Neuron (in vitro differentiated cells): ENCODE results near the gene STING1.
"Not testable (repeated sequence)": the region's sequence is repeated elsewhere in the genome, so short reads cannot be mapped to it uniquely, and the experiment has no call there.

Source experiments
- H2AFZ ChIP-seq: one replicate; pipeline ENCODE4 v1.6.1; 2013; ENCODE audit warnings: low read depth, mild to moderate bottlenecking, inconsistent platforms, low read length, moderate library complexity
- H3K27me3 ChIP-seq: one replicate; pipeline ENCODE4 v1.6.1; 2013; ENCODE audit warnings: low read length; ENCODE audit not compliant: insufficient read depth
- H3K36me3 ChIP-seq: one replicate; pipeline ENCODE4 v1.6.1; 2013; ENCODE audit warnings: low read length; ENCODE audit not compliant: insufficient read depth
- H3K4me1 ChIP-seq: one replicate; pipeline ENCODE4 v1.6.1; 2013; ENCODE audit warnings: low read length; ENCODE audit not compliant: insufficient read depth
- H3K4me3 ChIP-seq: 2 replicates; pipeline ENCODE4 v1.5.1; 2013; ENCODE audit warnings: mild to moderate bottlenecking, low read length, moderate library complexity
- H3K9me3 ChIP-seq: one replicate; pipeline ENCODE4 v1.6.1; 2013; ENCODE audit warnings: low read length

The STING1 gene

GRCh38 chr5:139482050-139482889 is at the start of gene STING1:
TSS of gene STING1 (minus strand) at chr5:139482758. CDS start at chr5:139481704, 1,054 bp downstream.
- no peaks in the 10 kb centered on the region for H3K9me3 ChIP-seq
- H2AFZ ChIP-seq: no peak within 1 kb of the TSS
- H3K27me3 ChIP-seq: peaks cover 3% of the 10 kb centered on the region
- H3K36me3 ChIP-seq: no peaks in the 10 kb centered on the region
- H3K4me1 ChIP-seq: no peaks in the 10 kb centered on the region
- no peak within 1 kb of the TSS for H3K4me3 ChIP-seq

- H3K4me3 ChIP-seq: peak overlapping the region; percentile 33
- no peaks in the 10 kb centered on the region for H3K9me3 ChIP-seq
These were observed 49.2 kb upstream of the STING1 start for GRCh38 chr5:139531772-139532169.

GRCh38 chr5:139530079-139530478 is 47.5 kb upstream of the STING1 start:
- not testable (repeated sequence) for H2AFZ ChIP-seq, H3K9me3 ChIP-seq, H3K36me3 ChIP-seq, H3K4me3 ChIP-seq, H3K27me3 ChIP-seq
- H3K4me1 ChIP-seq: peaks cover 26% of the 10 kb centered on the region

More at GRCh38 chr5:139531772-139532169, 49.2 kb upstream of the STING1 start:
- Histone ChIP-seq H2AFZ (no peak overlapping the region), H3K36me3 (no peaks in the 10 kb centered on the region), H3K4me1 (peaks cover 13% of the 10 kb centered on the region), H3K27me3 (no peaks in the 10 kb centered on the region)

- H3K36me3 ChIP-seq: not testable (repeated sequence)
These were observed 46.1 kb upstream of the STING1 start for GRCh38 chr5:139528695-139529094.

GRCh38 chr5:139527896-139528467 is 45.4 kb upstream of the STING1 start:
- H3K9me3 ChIP-seq, H3K27me3 ChIP-seq, H3K36me3 ChIP-seq, H3K4me3 ChIP-seq, H2AFZ ChIP-seq: not testable (repeated sequence)
- peaks cover 30% of the 10 kb centered on the region for H3K4me1 ChIP-seq

More at GRCh38 chr5:139528695-139529094, 46.1 kb upstream of the STING1 start:
- H2AFZ ChIP-seq, H3K27me3 ChIP-seq, H3K9me3 ChIP-seq, H3K4me3 ChIP-seq: not testable (repeated sequence)
- H3K4me1 ChIP-seq: peaks cover 30% of the 10 kb centered on the region

- not testable (repeated sequence) for H3K4me3 ChIP-seq
- H3K4me1 ChIP-seq: peaks cover 30% of the 10 kb centered on the region
These were observed 44.5 kb upstream of the STING1 start for GRCh38 chr5:139527090-139527470.

GRCh38 chr5:139526309-139527089 is 43.9 kb upstream of the STING1 start:
- H3K36me3 ChIP-seq, H3K27me3 ChIP-seq, H3K9me3 ChIP-seq: not testable (repeated sequence)
- H2AFZ ChIP-seq: peak overlapping the region; percentile 44
- H3K4me1 ChIP-seq: peaks cover 25% of the 10 kb centered on the region
- H3K4me3 ChIP-seq: peak overlapping the region; percentile 21

More at GRCh38 chr5:139527090-139527470, 44.5 kb upstream of the STING1 start:
- not testable (repeated sequence) for H2AFZ ChIP-seq, H3K36me3 ChIP-seq, H3K27me3 ChIP-seq, H3K9me3 ChIP-seq

- Histone ChIP-seq H2AFZ (peak overlapping the region; percentile 44), H3K4me3 (peak overlapping the region; percentile 21), H3K4me1 (peaks cover 22% of the 10 kb centered on the region)
- H3K27me3 ChIP-seq, H3K36me3 ChIP-seq, H3K9me3 ChIP-seq: not testable (repeated sequence)
These were observed 43.2 kb upstream of the STING1 start for GRCh38 chr5:139525586-139526308.

- H3K27me3 ChIP-seq: no peaks in the 10 kb centered on the region
- no peaks in the 10 kb centered on the region for H3K9me3 ChIP-seq
- H3K36me3 ChIP-seq: no peaks in the 10 kb centered on the region
- peaks cover 22% of the 10 kb centered on the region for H3K4me1 ChIP-seq
- H2AFZ ChIP-seq: no peak overlapping the region
- no peak overlapping the region for H3K4me3 ChIP-seq
These were observed 42.5 kb upstream of the STING1 start for GRCh38 chr5:139524940-139525585.

GRCh38 chr5:139524446-139524845 is 41.9 kb upstream of the STING1 start:
- Histone ChIP-seq H3K4me1 (peaks cover 22% of the 10 kb centered on the region), H3K9me3 (no peaks in the 10 kb centered on the region), H2AFZ (no peak overlapping the region), H3K36me3 (no peaks in the 10 kb centered on the region), H3K27me3 (no peaks in the 10 kb centered on the region), H3K4me3 (no peak overlapping the region)

GRCh38 chr5:139523635-139524445 is 41.3 kb upstream of the STING1 start:
- Histone ChIP-seq H3K27me3 (no peaks in the 10 kb centered on the region), H3K36me3 (no peaks in the 10 kb centered on the region), H3K9me3 (no peaks in the 10 kb centered on the region), H2AFZ (no peak overlapping the region), H3K4me1 (peaks cover 22% of the 10 kb centered on the region), H3K4me3 (no peak overlapping the region)
